Effector memory CD8-positive, alpha-beta T cell (primary cell): ENCODE results near the gene RUNX1.

Experiments used
- ATAC-seq: fragments of 150-1000 bp; cut with Tn5 transposase; replicated peaks from 2 replicates; pipeline ENCODE4 v1.10.0; 2021; ENCODE audit warnings: mild to moderate bottlenecking, moderate library complexity
- DNase-seq, 3 experiments: peaks; one replicate each; pipeline ENCODE4 v3.0.0; 2021
- H3K27ac Mint-ChIP-seq, 2 donors: one replicate each; pipeline ENCODE4 v1.8.0; 2022; ENCODE audit warnings: mild to moderate bottlenecking in 2 of 2, mixed read lengths in 2 of 2, moderate library complexity in 2 of 2
- H3K27me3 Mint-ChIP-seq, 2 donors: one replicate each; pipeline ENCODE4 v1.8.0; 2022; ENCODE audit warnings: mixed read lengths in 2 of 2
- H3K36me3 Mint-ChIP-seq: one replicate; pipeline ENCODE4 v1.8.0; 2022; ENCODE audit warnings: mild to moderate bottlenecking, moderate library complexity, mixed read lengths; ENCODE audit not compliant: insufficient read depth
- H3K4me1 Mint-ChIP-seq, 2 donors: one replicate each; pipeline ENCODE4 v1.8.0; 2022; ENCODE audit warnings: low read depth in 2 of 2, mixed read lengths in 2 of 2
- H3K4me3 Mint-ChIP-seq, 2 donors: one replicate each; pipeline ENCODE4 v1.8.0; 2022; ENCODE audit warnings: mild to moderate bottlenecking in 2 of 2, mixed read lengths in 2 of 2, moderate library complexity in 2 of 2
- H3K9me3 Mint-ChIP-seq, 2 donors: one replicate each; pipeline ENCODE4 v1.8.0; 2022; ENCODE audit warnings: mixed read lengths in 2 of 2

The RUNX1 gene

DNA sequence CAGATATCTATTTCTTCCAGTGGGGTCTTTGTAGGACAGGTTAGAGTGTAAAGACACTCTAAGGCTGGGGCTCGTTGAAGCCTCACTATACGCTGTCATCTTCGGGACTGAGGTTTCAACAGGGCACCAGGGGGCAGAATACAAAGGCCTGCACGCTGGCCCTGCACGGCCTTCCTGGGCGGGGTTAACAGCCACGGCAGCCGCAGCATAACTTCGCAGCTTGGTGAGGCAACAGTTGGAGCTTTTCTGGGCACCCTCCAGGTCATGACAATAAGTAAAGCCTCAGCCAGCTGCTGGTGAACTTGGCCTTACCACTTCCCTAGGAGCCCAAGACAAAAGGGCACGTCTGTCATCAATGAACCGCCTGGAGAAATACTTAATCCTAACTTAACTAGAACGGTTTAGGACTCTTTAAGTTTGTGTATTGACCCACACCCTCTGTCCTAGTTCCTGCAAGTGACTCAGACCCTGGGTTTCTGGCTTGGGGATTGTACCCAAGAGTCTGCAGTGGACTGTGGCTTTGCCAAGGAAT is 2.3 kb upstream of the RUNX1 start:
- peak overlapping the region; percentile 92 to 97 for H3K4me3 Mint-ChIP-seq
- no peaks in the 10 kb centered on the region for H3K9me3 Mint-ChIP-seq
- peaks cover 42 to 56% of the 10 kb centered on the region in 2 donors for H3K4me1 Mint-ChIP-seq
- DNase-seq, result peak; percentile 82 to 87 (median 85)
- H3K27me3 Mint-ChIP-seq, result no peaks in the 10 kb centered on the region
- ATAC-seq, result peak; percentile 57
- H3K27ac Mint-ChIP-seq, result peak overlapping the region; percentile 90 to 98
- H3K36me3 Mint-ChIP-seq, result peaks cover 38% of the 10 kb centered on the region

GRCh38 chr21:35050348-35051286 is 1.5 kb upstream of the RUNX1 start:
- H3K4me3 Mint-ChIP-seq, result peak overlapping the region; percentile 92 to 97
- no peak for DNase-seq
- H3K4me1 Mint-ChIP-seq, result peaks cover 45 to 63% of the 10 kb centered on the region in 2 donors
- no peaks in the 10 kb centered on the region for H3K27me3 Mint-ChIP-seq
- H3K9me3 Mint-ChIP-seq, result no peaks in the 10 kb centered on the region
- peak overlapping the region; percentile 95 to 98 for H3K27ac Mint-ChIP-seq
- H3K36me3 Mint-ChIP-seq, result peaks cover 45% of the 10 kb centered on the region
- ATAC-seq, result no peak

DNA sequence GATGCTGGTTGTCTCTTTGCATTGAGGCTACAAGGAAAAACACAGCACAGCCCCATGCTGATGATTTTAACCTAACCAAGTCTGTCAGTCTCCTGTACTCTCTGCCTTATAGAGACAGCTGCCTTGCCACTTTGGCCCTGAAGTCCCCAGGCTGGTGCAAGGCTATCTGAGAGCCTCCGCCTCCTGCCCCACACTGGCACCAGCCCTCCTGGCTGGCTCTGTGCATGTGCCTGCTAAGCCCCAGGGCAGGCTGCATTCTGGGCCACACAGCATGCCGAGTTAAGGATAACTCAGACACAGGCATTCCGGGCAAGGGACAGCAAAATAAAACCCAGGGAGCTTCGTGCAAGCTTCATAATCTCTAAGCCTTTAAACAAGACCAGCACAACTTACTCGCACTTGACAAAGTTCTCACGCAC is 910 bp downstream of the RUNX1 start:
- Mint-ChIP-seq H3K4me3 (peak overlapping the region; percentile 92 to 97), H3K9me3 (no peaks in the 10 kb centered on the region), H3K36me3 (peaks cover 65% of the 10 kb centered on the region), H3K27ac (peak overlapping the region; percentile 95 to 98), H3K27me3 (no peaks in the 10 kb centered on the region), H3K4me1 (peaks cover 66 to 87% of the 10 kb centered on the region in 2 donors)
- ATAC-seq, result no peak
- peak in 1 of 3 experiments; percentile 16 for DNase-seq

GRCh38 chr21:35046880-35047229 is 2.2 kb downstream of the RUNX1 start:
- H3K27ac Mint-ChIP-seq, result peak overlapping the region; percentile 95 to 98
- H3K4me1 Mint-ChIP-seq, result peaks cover 75 to 87% of the 10 kb centered on the region in 2 donors
- peak overlapping the region; percentile 92 to 97 for H3K4me3 Mint-ChIP-seq
- H3K9me3 Mint-ChIP-seq, result no peaks in the 10 kb centered on the region
- H3K27me3 Mint-ChIP-seq, result no peaks in the 10 kb centered on the region
- ATAC-seq, result no peak
- no peak for DNase-seq
- H3K36me3 Mint-ChIP-seq, result peaks cover 71% of the 10 kb centered on the region

GRCh38 chr21:35046263-35046624 is 2.9 kb downstream of the RUNX1 start:
- peak overlapping the region; percentile 92 to 97 for H3K4me3 Mint-ChIP-seq
- ATAC-seq, result no peak

GRCh38 chr21:35045542-35046262 is 3.4 kb downstream of the RUNX1 start:
- H3K4me3 Mint-ChIP-seq, result peak overlapping the region; percentile 92 to 97

More at GRCh38 chr21:35046263-35046624, 2.9 kb downstream of the RUNX1 start:
- peak overlapping the region; percentile 95 to 98 for H3K27ac Mint-ChIP-seq
- H3K4me1 Mint-ChIP-seq, result peaks cover 77 to 89% of the 10 kb centered on the region in 2 donors
- H3K9me3 Mint-ChIP-seq, result no peaks in the 10 kb centered on the region
- H3K36me3 Mint-ChIP-seq, result peaks cover 73% of the 10 kb centered on the region
- DNase-seq, result no peak
- no peaks in the 10 kb centered on the region for H3K27me3 Mint-ChIP-seq

GRCh38 chr21:35044770-35045541 is 4.1 kb downstream of the RUNX1 start:
- peaks cover 72 to 87% of the 10 kb centered on the region in 2 donors for H3K4me1 Mint-ChIP-seq
- peaks cover 71% of the 10 kb centered on the region for H3K36me3 Mint-ChIP-seq
- no peak for DNase-seq
- H3K4me3 Mint-ChIP-seq, result peak overlapping the region; percentile 92 to 97
- no peaks in the 10 kb centered on the region for H3K27me3 Mint-ChIP-seq
- ATAC-seq, result no peak
- no peaks in the 10 kb centered on the region for H3K9me3 Mint-ChIP-seq
- H3K27ac Mint-ChIP-seq, result peak overlapping the region; percentile 95 to 98

More at GRCh38 chr21:35045542-35046262, 3.4 kb downstream of the RUNX1 start:
- Mint-ChIP-seq H3K9me3 (no peaks in the 10 kb centered on the region), H3K36me3 (peaks cover 71% of the 10 kb centered on the region), H3K27me3 (no peaks in the 10 kb centered on the region), H3K27ac (peak overlapping the region; percentile 95 to 98), H3K4me1 (peaks cover 74 to 89% of the 10 kb centered on the region in 2 donors)
- DNase-seq (peak; percentile 48 to 58 (median 53)), ATAC-seq (peak; percentile 23)

DNA sequence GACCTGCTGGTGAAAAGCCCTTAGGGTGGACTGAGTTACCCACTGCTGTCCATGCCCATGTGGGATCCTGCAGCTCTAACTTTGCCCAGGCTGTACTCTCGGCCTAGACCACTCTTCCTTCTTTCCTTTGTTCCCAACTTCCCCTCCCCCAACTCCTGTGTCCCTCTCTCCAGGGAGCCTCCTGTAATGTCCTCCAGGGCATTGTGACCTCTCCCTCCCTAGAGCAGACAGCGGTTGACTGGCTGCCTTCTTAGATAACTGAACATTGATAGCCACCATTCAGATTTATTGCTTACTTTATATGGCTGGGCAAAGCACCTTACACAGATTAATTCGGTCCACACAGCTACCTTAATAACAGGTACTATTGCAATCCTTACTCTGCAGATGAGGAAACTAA is 5.0 kb downstream of the RUNX1 start:
- Mint-ChIP-seq H3K4me1 (peaks cover 65 to 81% of the 10 kb centered on the region in 2 donors), H3K36me3 (peaks cover 67% of the 10 kb centered on the region), H3K4me3 (peak overlapping the region; percentile 92 to 97), H3K27ac (peak overlapping the region; percentile 95 to 98), H3K9me3 (no peaks in the 10 kb centered on the region), H3K27me3 (no peaks in the 10 kb centered on the region)
- DNase-seq (no peak), ATAC-seq (no peak)

GRCh38 chr21:35043549-35043948 is 5.6 kb downstream of the RUNX1 start:
- Mint-ChIP-seq H3K4me3 (peak overlapping the region; percentile 92 to 97), H3K27me3 (no peaks in the 10 kb centered on the region), H3K9me3 (no peaks in the 10 kb centered on the region), H3K36me3 (peaks cover 63% of the 10 kb centered on the region), H3K4me1 (peaks cover 69 to 86% of the 10 kb centered on the region in 2 donors), H3K27ac (peak overlapping the region; percentile 95 to 98)
- peak; percentile 11 for ATAC-seq
- no peak for DNase-seq

- Mint-ChIP-seq H3K4me3 (peak overlapping the region; percentile 92 to 97), H3K27me3 (no peaks in the 10 kb centered on the region), H3K9me3 (no peaks in the 10 kb centered on the region), H3K4me1 (peaks cover 70 to 92% of the 10 kb centered on the region in 2 donors), H3K27ac (peak overlapping the region; percentile 95 to 98), H3K36me3 (peaks cover 63% of the 10 kb centered on the region)
- DNase-seq (no peak), ATAC-seq (no peak)
Measured at GRCh38 chr21:35042836-35043235, 6.3 kb downstream of the RUNX1 start.

DNA sequence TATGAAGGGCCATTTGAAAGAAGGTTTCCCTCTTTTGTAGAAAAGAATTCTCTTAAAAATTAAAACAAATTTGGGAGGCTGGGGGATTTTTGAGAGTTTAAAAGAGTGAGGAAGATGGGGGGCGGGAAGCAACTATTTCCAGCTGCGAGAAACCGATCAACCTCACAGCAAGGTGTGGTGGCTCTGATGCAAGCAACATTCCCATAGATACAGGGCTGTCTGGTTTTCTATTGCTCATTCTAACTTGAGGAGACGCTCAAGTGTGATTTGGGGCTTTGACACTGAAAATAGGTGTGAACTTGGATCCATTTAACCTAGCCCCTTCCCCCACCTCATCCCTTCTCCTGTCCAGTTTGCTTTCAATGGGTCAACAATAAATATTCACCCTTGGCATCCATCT is 7.2 kb downstream of the RUNX1 start:
- peak overlapping the region; percentile 92 to 97 for H3K4me3 Mint-ChIP-seq
- H3K27ac Mint-ChIP-seq, result peak overlapping the region; percentile 95 to 98
- no peaks in the 10 kb centered on the region for H3K9me3 Mint-ChIP-seq
- no peaks in the 10 kb centered on the region for H3K27me3 Mint-ChIP-seq
- no peak for ATAC-seq
- H3K4me1 Mint-ChIP-seq, result peaks cover 72 to 92% of the 10 kb centered on the region in 2 donors
- H3K36me3 Mint-ChIP-seq, result peaks cover 63% of the 10 kb centered on the region
- no peak for DNase-seq

- ATAC-seq, result no peak
- peaks cover 75 to 91% of the 10 kb centered on the region in 2 donors for H3K4me1 Mint-ChIP-seq
- no peaks in the 10 kb centered on the region for H3K27me3 Mint-ChIP-seq
- H3K36me3 Mint-ChIP-seq, result peaks cover 55% of the 10 kb centered on the region
- H3K4me3 Mint-ChIP-seq, result peak overlapping the region; percentile 92 to 97
- DNase-seq, result no peak
- no peaks in the 10 kb centered on the region for H3K9me3 Mint-ChIP-seq
- H3K27ac Mint-ChIP-seq, result peak overlapping the region; percentile 95 to 98
Measured at GRCh38 chr21:35041122-35041521, 8.0 kb downstream of the RUNX1 start.
